Measurements from ENCODE around the gene MAP3K5.

The MAP3K5 gene

GRCh38 chr6:136737374-136737844 lies 54.9 kb downstream of the MAP3K5 start:
- Histone ChIP-seq H3K4me3 (ENCODE audit: insufficient read depth, low read depth, low read length) (no peak overlapping the region), H3K9me3 (ENCODE audit: control insufficient read depth, low read length) (no peaks in the 10 kb centered on the region), H3K27ac (ENCODE audit: insufficient read depth, low read depth, low read length, poor library complexity, severe bottlenecking) (no peak overlapping the region), H3K4me1 (ENCODE audit: control insufficient read depth, insufficient read depth, low read length) (no peaks in the 10 kb centered on the region), H3K36me3 (ENCODE audit: control insufficient read depth, insufficient read depth, low read length) (no peaks in the 10 kb centered on the region), H3K27me3 (ENCODE audit: control insufficient read depth, insufficient read depth, low read length, poor library complexity, severe bottlenecking) (no peaks in the 10 kb centered on the region)
- WGBS, 2 experiments: 81 to 85% methylated on average over 5 of the region's 5 CpGs

DNA sequence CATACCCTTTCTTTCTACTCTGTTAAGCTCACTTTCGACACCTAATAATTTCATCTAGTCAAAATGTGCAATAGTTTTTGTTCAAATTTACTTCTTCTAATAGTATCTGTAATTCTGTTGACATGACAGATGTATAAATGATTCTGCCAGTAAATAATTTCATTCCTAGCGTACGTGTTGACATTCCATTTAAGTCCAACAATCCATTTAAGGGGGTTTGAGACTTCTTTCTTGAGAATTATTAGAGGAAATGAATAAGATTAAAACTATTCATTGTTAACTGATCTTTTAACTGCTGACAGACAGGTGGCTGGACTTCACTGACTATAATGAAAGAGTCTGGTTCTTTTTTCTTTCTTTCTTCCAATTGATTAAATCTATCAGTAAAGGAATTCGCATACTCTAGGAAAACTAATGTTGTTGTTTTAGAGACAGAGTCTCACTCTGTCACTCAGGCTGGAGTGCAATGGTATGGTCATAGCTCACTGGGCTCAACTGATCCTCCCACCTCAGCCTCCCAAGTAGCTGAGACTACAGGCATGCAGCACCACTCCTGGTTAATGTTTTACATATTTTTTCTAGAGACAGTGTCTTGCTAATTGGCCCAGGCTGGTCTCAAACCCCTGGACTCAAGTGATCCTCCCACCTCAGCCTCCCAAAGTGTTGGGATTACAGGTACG lies 55.9 kb downstream of the MAP3K5 start:
- Histone ChIP-seq H3K27ac (ENCODE audit: insufficient read depth, low read depth, low read length, poor library complexity, severe bottlenecking) (no peak overlapping the region), H3K4me3 (ENCODE audit: insufficient read depth, low read depth, low read length) (no peak overlapping the region), H3K9me3 (ENCODE audit: control insufficient read depth, low read length) (no peaks in the 10 kb centered on the region), H3K36me3 (ENCODE audit: control insufficient read depth, insufficient read depth, low read length) (no peaks in the 10 kb centered on the region), H3K27me3 (ENCODE audit: control insufficient read depth, insufficient read depth, low read length, poor library complexity, severe bottlenecking) (no peaks in the 10 kb centered on the region), H3K4me1 (ENCODE audit: control insufficient read depth, insufficient read depth, low read length) (no peaks in the 10 kb centered on the region)
- 94% methylated on average over 2 to 4 of the region's 5 CpGs for WGBS, 2 experiments

- WGBS, 2 experiments: 83% methylated on average over 1 of the region's 1 CpG; no CpG with 5 or more reads in 1 of the 2 experiments
- Histone ChIP-seq H3K27ac (ENCODE audit: insufficient read depth, low read depth, low read length, poor library complexity, severe bottlenecking) (no peak overlapping the region), H3K9me3 (ENCODE audit: control insufficient read depth, low read length) (no peaks in the 10 kb centered on the region), H3K4me1 (ENCODE audit: control insufficient read depth, insufficient read depth, low read length) (no peaks in the 10 kb centered on the region), H3K4me3 (ENCODE audit: insufficient read depth, low read depth, low read length) (no peak overlapping the region), H3K36me3 (ENCODE audit: control insufficient read depth, insufficient read depth, low read length) (no peaks in the 10 kb centered on the region), H3K27me3 (ENCODE audit: control insufficient read depth, insufficient read depth, low read length, poor library complexity, severe bottlenecking) (no peaks in the 10 kb centered on the region)
These were observed 57.3 kb downstream of the MAP3K5 start for GRCh38 chr6:136734977-136735376.

GRCh38 chr6:136732889-136733288 lies 59.4 kb downstream of the MAP3K5 start:
- Histone ChIP-seq H3K36me3 (ENCODE audit: control insufficient read depth, insufficient read depth, low read length) (no peaks in the 10 kb centered on the region), H3K9me3 (ENCODE audit: control insufficient read depth, low read length) (no peaks in the 10 kb centered on the region), H3K4me1 (ENCODE audit: control insufficient read depth, insufficient read depth, low read length) (no peaks in the 10 kb centered on the region), H3K27me3 (ENCODE audit: control insufficient read depth, insufficient read depth, low read length, poor library complexity, severe bottlenecking) (no peaks in the 10 kb centered on the region), H3K27ac (ENCODE audit: insufficient read depth, low read depth, low read length, poor library complexity, severe bottlenecking) (no peak overlapping the region), H3K4me3 (ENCODE audit: insufficient read depth, low read depth, low read length) (no peak overlapping the region)
- WGBS, 2 experiments: 91 to 96% methylated on average over 3 of the region's 3 CpGs

DNA sequence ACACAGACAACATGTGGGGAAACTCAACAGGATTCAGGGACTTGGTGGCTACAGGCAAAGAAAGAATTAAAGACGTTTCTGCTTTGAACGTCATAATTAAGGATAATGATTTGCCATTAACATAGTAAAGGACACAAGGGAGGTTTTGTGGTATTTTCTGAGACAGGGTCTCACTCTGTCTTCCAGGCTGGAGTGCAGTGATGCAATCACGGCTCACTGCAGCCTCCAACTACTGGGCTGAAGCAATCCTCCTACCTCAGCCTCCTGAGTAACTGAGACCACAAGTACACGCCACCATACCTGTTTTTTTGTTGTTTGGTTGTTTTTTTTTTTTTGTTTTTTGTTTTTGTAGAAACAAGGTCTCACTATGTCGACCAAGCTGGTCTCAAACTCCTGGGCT lies 62.4 kb downstream of the MAP3K5 start:
- Histone ChIP-seq H3K4me3 (ENCODE audit: insufficient read depth, low read depth, low read length) (no peak overlapping the region), H3K4me1 (ENCODE audit: control insufficient read depth, insufficient read depth, low read length) (no peaks in the 10 kb centered on the region), H3K9me3 (ENCODE audit: control insufficient read depth, low read length) (no peaks in the 10 kb centered on the region), H3K36me3 (ENCODE audit: control insufficient read depth, insufficient read depth, low read length) (no peaks in the 10 kb centered on the region), H3K27me3 (ENCODE audit: control insufficient read depth, insufficient read depth, low read length, poor library complexity, severe bottlenecking) (no peaks in the 10 kb centered on the region), H3K27ac (ENCODE audit: insufficient read depth, low read depth, low read length, poor library complexity, severe bottlenecking) (no peak overlapping the region)
- 83 to 86% methylated on average over 5 of the region's 5 CpGs for WGBS, 2 experiments

GRCh38 chr6:136728976-136729515 lies 63.2 kb downstream of the MAP3K5 start:
- Histone ChIP-seq H3K27me3 (ENCODE audit: control insufficient read depth, insufficient read depth, low read length, poor library complexity, severe bottlenecking) (no peaks in the 10 kb centered on the region), H3K4me3 (ENCODE audit: insufficient read depth, low read depth, low read length) (no peak overlapping the region), H3K9me3 (ENCODE audit: control insufficient read depth, low read length) (no peaks in the 10 kb centered on the region), H3K36me3 (ENCODE audit: control insufficient read depth, insufficient read depth, low read length) (no peaks in the 10 kb centered on the region), H3K4me1 (ENCODE audit: control insufficient read depth, insufficient read depth, low read length) (no peaks in the 10 kb centered on the region), H3K27ac (ENCODE audit: insufficient read depth, low read depth, low read length, poor library complexity, severe bottlenecking) (no peak overlapping the region)
- WGBS, 2 experiments: 93 to 94% methylated on average over 4 of the region's 4 CpGs

- Histone ChIP-seq H3K27me3 (ENCODE audit: control insufficient read depth, insufficient read depth, low read length, poor library complexity, severe bottlenecking) (no peaks in the 10 kb centered on the region), H3K36me3 (ENCODE audit: control insufficient read depth, insufficient read depth, low read length) (no peaks in the 10 kb centered on the region), H3K4me3 (ENCODE audit: insufficient read depth, low read depth, low read length) (no peak overlapping the region), H3K9me3 (ENCODE audit: control insufficient read depth, low read length) (no peaks in the 10 kb centered on the region), H3K27ac (ENCODE audit: insufficient read depth, low read depth, low read length, poor library complexity, severe bottlenecking) (no peak overlapping the region), H3K4me1 (ENCODE audit: control insufficient read depth, insufficient read depth, low read length) (no peaks in the 10 kb centered on the region)
- WGBS, 2 experiments: 98 to 100% methylated on average over 1 to 2 of the region's 2 CpGs
These were observed 64.0 kb downstream of the MAP3K5 start for GRCh38 chr6:136728033-136728939.

DNA sequence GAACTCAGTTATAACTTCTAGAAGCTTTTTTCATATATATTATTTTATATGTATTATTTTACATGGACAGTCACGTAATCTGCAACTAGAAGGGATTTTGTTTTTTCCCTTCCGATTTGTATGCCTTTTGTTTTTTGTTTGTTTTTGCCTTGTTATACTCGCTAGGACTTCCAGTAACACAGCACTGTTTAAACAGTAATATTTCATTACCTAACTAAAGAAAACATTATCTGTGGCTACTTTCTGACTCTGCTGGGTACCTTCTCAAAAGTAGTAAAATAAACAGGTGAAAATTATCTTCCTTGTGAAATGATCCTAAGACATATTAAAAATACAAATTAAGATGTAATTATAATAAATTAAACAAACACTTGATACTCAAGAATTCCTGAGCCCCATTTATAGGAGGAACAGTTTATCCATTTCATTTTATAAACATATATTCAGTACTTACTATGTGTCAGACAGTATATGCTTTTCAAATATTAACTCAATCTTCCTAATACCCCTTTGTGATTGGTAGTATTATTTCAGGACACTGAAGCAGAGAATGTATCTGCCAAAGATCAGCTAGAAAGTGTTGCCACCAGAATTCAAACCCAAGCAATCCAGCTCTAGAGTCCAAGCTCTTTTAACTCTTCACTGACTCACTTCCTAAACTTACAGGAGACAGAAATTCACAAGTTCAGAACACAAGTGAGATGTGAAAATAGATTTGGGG lies 65.3 kb downstream of the MAP3K5 start:
- no peaks in the 10 kb centered on the region for H3K36me3 ChIP-seq (ENCODE audit: control insufficient read depth, insufficient read depth, low read length)
- no peaks in the 10 kb centered on the region for H3K9me3 ChIP-seq (ENCODE audit: control insufficient read depth, low read length)
- no peak overlapping the region for H3K27ac ChIP-seq (ENCODE audit: insufficient read depth, low read depth, low read length, poor library complexity, severe bottlenecking)
- WGBS, 2 experiments: 92 to 93% methylated on average over 2 to 3 of the region's 3 CpGs
- no peaks in the 10 kb centered on the region for H3K27me3 ChIP-seq (ENCODE audit: control insufficient read depth, insufficient read depth, low read length, poor library complexity, severe bottlenecking)
- H3K4me1 ChIP-seq (ENCODE audit: control insufficient read depth, insufficient read depth, low read length): no peaks in the 10 kb centered on the region
- H3K4me3 ChIP-seq (ENCODE audit: insufficient read depth, low read depth, low read length): no peak overlapping the region

DNA sequence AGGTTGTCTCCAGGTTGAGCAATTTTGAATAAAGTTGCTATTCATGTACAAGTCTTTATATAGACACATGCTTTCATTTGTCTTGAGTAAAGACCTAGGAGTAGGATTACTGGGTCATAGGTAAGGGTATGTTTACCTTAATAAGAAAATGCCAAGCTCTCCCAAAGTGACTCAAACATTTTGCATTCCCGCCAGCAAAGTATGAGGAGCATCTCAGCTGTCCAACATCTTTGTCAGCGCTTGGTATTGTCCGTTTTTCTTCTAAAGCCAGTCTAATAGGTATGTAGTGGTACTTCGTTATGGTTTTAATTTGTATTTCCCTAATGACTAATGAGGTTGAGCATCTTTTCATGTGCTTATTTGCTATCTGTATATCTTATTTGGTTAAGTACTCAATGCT lies 67.2 kb downstream of the MAP3K5 start:
- Histone ChIP-seq H3K27me3 (ENCODE audit: control insufficient read depth, insufficient read depth, low read length, poor library complexity, severe bottlenecking) (no peaks in the 10 kb centered on the region), H3K9me3 (ENCODE audit: control insufficient read depth, low read length) (no peaks in the 10 kb centered on the region), H3K36me3 (ENCODE audit: control insufficient read depth, insufficient read depth, low read length) (no peaks in the 10 kb centered on the region), H3K27ac (ENCODE audit: insufficient read depth, low read depth, low read length, poor library complexity, severe bottlenecking) (no peak overlapping the region), H3K4me3 (ENCODE audit: insufficient read depth, low read depth, low read length) (no peak overlapping the region), H3K4me1 (ENCODE audit: control insufficient read depth, insufficient read depth, low read length) (no peaks in the 10 kb centered on the region)
- WGBS, 2 experiments: 95 to 96% methylated on average over 4 of the region's 4 CpGs

Data from ectodermal cell (in vitro differentiated cells).